ENCODE results near the gene RPSA.

- TF ChIP-seq CTCF (conservative IDR thresholded peaks at IDR 0.05) (peak; percentile 28; the same call in 1 of the 2 replicates), EZH2 (IDR thresholded peaks at IDR 0.05; ENCODE audit: low read depth) (no peak)
These were observed at the start of gene RPSA for GRCh38 chr3:39406368-39407258.
